RWPE1 (cell line): ENCODE data around the gene RSF1.

Experiments
- CTCF ChIA-PET: fragments of 350-600 bp; sonication (Branson Sonifier 250); formaldehyde crosslinking; extraction: SDS; loops from one replicate; lab custom pipeline; 2021; lab: Yijun Ruan, JAX
- POLR2A ChIA-PET: fragments of 400-600 bp; formaldehyde crosslinking; extraction: SDS; loops from one replicate; lab custom pipeline; 2020; ENCODE audit warnings: antibody characterized with exemption; ENCODE audit not compliant: low non-redundant PET; lab: Yijun Ruan, JAX
- DNase-seq: peaks from one replicate; pipeline ENCODE4 v3.0.0; 2012; ENCODE audit warnings: low spot score
- H3K27ac ChIP-seq: fragments of 450-650 bp; 2 replicates; pipeline ENCODE4 v1.5.1; 2017
- CTCF ChIP-seq: fragments of 450-650 bp; conservative IDR thresholded peaks from 2 replicates; pipeline ENCODE4 v1.5.1; 2017; ENCODE audit warnings: low read depth, mild to moderate bottlenecking

RSF1 gene

GRCh38 chr11:77791301-77791700 is 29.2 kb downstream of the RSF1 start:
- POLR2A ChIA-PET: no interaction called here
- no peak for TF ChIP-seq CTCF
- no peak overlapping the region for H3K27ac ChIP-seq
- DNase-seq: no peak
- CTCF ChIA-PET: interaction anchor here (0.6 kb wide), 1 partner anchor 436 kb away, joined by 3 read pairs; no protein-coding TSS in a partner anchor

GRCh38 chr11:77789731-77790476 is 30.6 kb downstream of the RSF1 start:
- TF ChIP-seq CTCF: no peak
- CTCF ChIA-PET: no interaction called here
- H3K27ac ChIP-seq: peak overlapping the region; percentile 46
- no peak for DNase-seq
- POLR2A ChIA-PET: no interaction called here

GRCh38 chr11:77789061-77789730 is 31.3 kb downstream of the RSF1 start:
- CTCF ChIA-PET: no interaction called here
- no peak for TF ChIP-seq CTCF
- H3K27ac ChIP-seq: peak overlapping the region; percentile 46
- no peak for DNase-seq
- POLR2A ChIA-PET: no interaction called here

DNA sequence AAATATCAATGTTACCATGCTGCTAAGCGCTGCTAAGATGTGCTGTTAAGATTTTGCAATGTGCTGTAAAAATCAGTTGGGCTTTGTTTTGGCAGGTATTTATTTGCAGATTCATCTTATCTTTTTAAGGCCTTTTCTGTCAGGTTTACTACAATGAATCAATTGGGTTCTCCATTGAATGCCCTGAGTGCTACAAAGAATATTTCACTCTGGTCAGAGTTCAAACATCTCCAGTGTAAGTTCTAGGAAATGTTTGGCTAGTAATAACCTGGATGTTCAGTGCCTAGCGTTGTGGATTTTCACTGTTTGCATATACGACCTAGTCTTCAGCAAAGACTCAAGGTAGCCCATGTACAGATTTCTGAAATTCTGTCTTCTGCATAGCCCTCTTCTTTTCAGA is 36.0 kb downstream of the RSF1 start:
- POLR2A ChIA-PET: no interaction called here
- DNase-seq: no peak
- CTCF ChIA-PET: interaction anchor here (0.7 kb wide), 1 partner anchor 8 kb away, joined by 5 read pairs; no protein-coding TSS in a partner anchor
- TF ChIP-seq CTCF: no peak
- no peak overlapping the region for H3K27ac ChIP-seq

GRCh38 chr11:77783025-77783424 is 37.5 kb downstream of the RSF1 start:
- ChIA-PET POLR2A (no interaction called here), CTCF (no interaction called here)
- DNase-seq: no peak
- no peak for TF ChIP-seq CTCF
- H3K27ac ChIP-seq: no peak overlapping the region

DNA sequence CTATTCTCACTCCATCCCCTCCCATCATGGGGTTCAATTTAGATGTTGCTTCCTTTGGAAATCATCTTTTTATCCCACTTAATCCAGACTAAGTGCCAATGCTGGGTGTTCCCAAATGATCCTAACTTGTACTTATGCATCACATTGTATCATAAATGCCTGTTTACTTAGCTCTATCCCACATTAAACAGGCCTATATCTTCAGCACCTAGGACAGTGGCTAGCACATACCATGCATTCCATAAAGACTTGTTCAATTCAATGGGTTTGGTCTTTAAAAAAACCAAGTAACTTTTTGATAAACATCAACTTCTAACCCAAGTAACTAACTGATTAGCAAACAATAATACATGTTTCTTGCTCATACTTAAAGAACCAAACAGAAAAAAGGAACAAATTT is 40.6 kb downstream of the RSF1 start:
- ChIA-PET POLR2A (no interaction called here), CTCF (no interaction called here)
- no peak overlapping the region for H3K27ac ChIP-seq
- no peak for TF ChIP-seq CTCF
- DNase-seq: peak; percentile 13
